NCI-H774 (cell line): ENCODE results near the gene CDC73.
A peak's percentile ranks its signal among the peaks of the same experiment; 100 is the strongest.

ENCODE experiments used
- DNase-seq: peaks from one replicate; lab custom pipeline; 2025; lab: John Stamatoyannopoulos, UW

Gene CDC73

GRCh38 chr1:193121616-193122593 is at the start of gene CDC73:
Gene CDC73 (plus strand): TSS chr1:193122031. CDS start chr1:193122201, 170 bp downstream.
- peak; percentile 96 for DNase-seq

- DNase-seq, result no peak
Observed at GRCh38 chr1:193077991-193078390, 43.8 kb upstream of the CDC73 start.

- DNase-seq, result no peak
Observed at GRCh38 chr1:193079187-193079586, 42.6 kb upstream of the CDC73 start.

- DNase-seq, result no peak
Observed at GRCh38 chr1:193083365-193084088, 38.3 kb upstream of the CDC73 start.

GRCh38 chr1:193085263-193085662 is 36.6 kb upstream of the CDC73 start:
- DNase-seq, result no peak

- DNase-seq, result no peak
Observed at GRCh38 chr1:193086342-193086741, 35.5 kb upstream of the CDC73 start.

- DNase-seq, result no peak
Observed at GRCh38 chr1:193087893-193088292, 33.9 kb upstream of the CDC73 start.

- no peak for DNase-seq
Observed at GRCh38 chr1:193090865-193091264, 31.0 kb upstream of the CDC73 start.

- DNase-seq, result no peak
Observed at GRCh38 chr1:193094112-193094511, 27.7 kb upstream of the CDC73 start.

- DNase-seq, result no peak
Observed at GRCh38 chr1:193102662-193103061, 19.2 kb upstream of the CDC73 start.

- DNase-seq, result no peak
Observed at GRCh38 chr1:193103759-193104501, 17.9 kb upstream of the CDC73 start.

- no peak for DNase-seq
Observed at GRCh38 chr1:193104502-193104906, 17.3 kb upstream of the CDC73 start.

GRCh38 chr1:193104907-193105820 is 16.7 kb upstream of the CDC73 start, which contains the start of gene GLRX2:
Gene GLRX2 (minus strand): TSS chr1:193105414. CDS start chr1:193105382, 32 bp downstream.
- DNase-seq, result peak; percentile 77

GRCh38 chr1:193105821-193106177 is 16.0 kb upstream of the CDC73 start:
- DNase-seq, result no peak

GRCh38 chr1:193108471-193108870 is 13.4 kb upstream of the CDC73 start:
- no peak for DNase-seq

GRCh38 chr1:193109619-193110018 is 12.2 kb upstream of the CDC73 start:
- DNase-seq, result no peak

- no peak for DNase-seq
Observed at GRCh38 chr1:193110246-193110645, 11.6 kb upstream of the CDC73 start.

GRCh38 chr1:193110864-193111263 is 11.0 kb upstream of the CDC73 start:
- no peak for DNase-seq

GRCh38 chr1:193111641-193112090 is 10.2 kb upstream of the CDC73 start:
- DNase-seq, result no peak

- no peak for DNase-seq
Observed at GRCh38 chr1:193113258-193113991, 8.4 kb upstream of the CDC73 start.
